HepG2 (cell line): ENCODE measurements around the gene PLPP3. TPM values are rescaled to one million over a fixed set of nuclear protein-coding genes. Genes with fewer than 3 reads are reported as not detected.

ENCODE experiments used
- ATAC-seq: fragments of 200-7000 bp; cut with Tn5 transposase; 3 replicates; pipeline ENCODE4 v1.9.1; 2020; ENCODE audit warnings: mild to moderate bottlenecking, moderate library complexity
- BruUV-seq: library from RNA; stranded (reverse); fragments of 400-500 nt; replicated peaks from 2 replicates; lab custom pipeline; 2021; lab: Mats Ljungman, UMichigan
- CTCF ChIA-PET: fragments of 300-600 bp; formaldehyde crosslinking; extraction: SDS; loops from one replicate; lab custom pipeline; 2021; ENCODE audit warnings: low total read pairs, inconsistent platforms, low intra/inter-chr PET ratio; lab: Yijun Ruan, JAX
- POLR2A ChIA-PET: fragments of 350-600 bp; sonication (Branson Sonifier 250); formaldehyde crosslinking; loops from one replicate; lab custom pipeline; 2020; ENCODE audit warnings: antibody characterized with exemption, inconsistent platforms; lab: Yijun Ruan, JAX
- DNase-seq: peaks from one replicate; pipeline ENCODE4 v3.0.0-alpha.2; 2015; ENCODE audit warnings: low spot score
- FAIRE-seq: peaks from 3 replicates; lab custom pipeline; 2011; peaks lifted over from hg19 to GRCh38; lab: Jason Lieb, UNC
- H2AFZ ChIP-seq: one replicate; pipeline ENCODE4 v1.6.1; 2011; ENCODE audit warnings: low read length, inconsistent platforms
- H3K27ac ChIP-seq: fragments of 300-600 bp; 3 replicates; pipeline ENCODE4 v1.8.0; 2011; ENCODE audit warnings: mixed run types, mild to moderate bottlenecking, mixed read lengths, low read length, inconsistent platforms; ENCODE audit not compliant: insufficient read depth; ENCODE audit errors: extremely low read length
- H3K27me3 ChIP-seq, 2 experiments: fragments of 200-600 bp in 1 of 2; 2 replicates in 1 of 2; 3 replicates in 1 of 2; pipeline versions ENCODE4 v1.6.0 to v1.8.0; 2011; ENCODE audit warnings: low read length in 2 of 2, mild to moderate bottlenecking in 2 of 2, moderate library complexity in 2 of 2, inconsistent platforms in 1 of 2; ENCODE audit not compliant: insufficient read depth in 2 of 2, control insufficient read depth in 1 of 2
- H3K36me3 ChIP-seq, 2 experiments: fragments of 200-600 bp in 1 of 2; replicated peaks in 1 of 2; 2 replicates in 1 of 2; 3 replicates in 1 of 2; pipeline versions ENCODE4 v1.5.1 to v1.8.0; 2011; ENCODE audit warnings: low read length in 2 of 2, inconsistent platforms in 1 of 2; ENCODE audit not compliant: insufficient read depth in 2 of 2, control insufficient read depth in 1 of 2
- H3K4me1 ChIP-seq: 2 replicates; pipeline ENCODE4 v1.5.1; 2012; ENCODE audit warnings: low read length, inconsistent platforms; ENCODE audit not compliant: insufficient read depth
- H3K4me2 ChIP-seq: 2 replicates; pipeline ENCODE4 v1.6.0; 2011; ENCODE audit warnings: low read depth, low read length, inconsistent platforms
- H3K4me3 ChIP-seq, 3 experiments: fragments of 200-600 bp in 1 of 3; sonication (generic), shearing (Covaris generic) in 1 of 3; replicated peaks in 1 of 3; 2 replicates each; pipeline ENCODE4 v1.5.1; 2011 to 2016; ENCODE audit warnings: low read length in 3 of 3, inconsistent platforms in 2 of 3, low read depth in 2 of 3, mild to moderate bottlenecking in 2 of 3, control low read depth in 1 of 3, mixed read lengths in 1 of 3; ENCODE audit not compliant: insufficient read depth in 1 of 3
- H3K79me2 ChIP-seq: one replicate; pipeline ENCODE4 v1.6.1; 2011; ENCODE audit warnings: low read length, inconsistent platforms; ENCODE audit not compliant: insufficient read depth
- H3K9ac ChIP-seq: 2 replicates; pipeline ENCODE4 v1.6.0; 2011; ENCODE audit warnings: mild to moderate bottlenecking, low read depth, low read length, inconsistent platforms; ENCODE audit not compliant: insufficient read depth
- H3K9me3 ChIP-seq: 2 replicates; pipeline ENCODE4 v1.5.1; 2012; ENCODE audit warnings: mild to moderate bottlenecking, low read length
- H4K20me1 ChIP-seq: 2 replicates; pipeline ENCODE4 v1.6.0; 2011; ENCODE audit warnings: inconsistent platforms, mild to moderate bottlenecking, low read length, moderate library complexity; ENCODE audit not compliant: insufficient read depth
- ARNTL ChIP-seq: sonication (generic); formaldehyde crosslinking; IDR thresholded peaks from 2 replicates; pipeline ENCODE4 v1.4.0; 2020; ENCODE audit warnings: mild to moderate bottlenecking, missing genetic modification reagents
- BCL6 ChIP-seq: IDR thresholded peaks from 2 replicates; pipeline ENCODE4 v1.6.1; 2016; ENCODE audit warnings: missing genetic modification reagents, missing compliant biosample characterization
- FOXA1 ChIP-seq, 2 experiments: fragments of 450-650 bp in 1 of 2; sonication (generic) in 1 of 2; formaldehyde crosslinking in 1 of 2; IDR thresholded peaks; 2 replicates each; pipeline versions ENCODE4 v1.4.0 to v1.6.1; 2016 to 2020; ENCODE audit warnings: missing genetic modification reagents in 1 of 2
- HCFC1 ChIP-seq: fragments of 150-350 bp; IDR thresholded peaks from 2 replicates; pipeline ENCODE4 v1.6.1; 2014; ENCODE audit warnings: low read depth, low read length
- HNRNPLL ChIP-seq: fragments of 200-400 bp; formaldehyde crosslinking; IDR thresholded peaks from 2 replicates; pipeline ENCODE4 v1.6.1; 2017; ENCODE audit warnings: mild to moderate bottlenecking, low read depth, low read length; ENCODE audit not compliant: poor library complexity, severe bottlenecking
- IRF2 ChIP-seq: IDR thresholded peaks from 2 replicates; pipeline ENCODE4 v1.6.1; 2018; ENCODE audit warnings: missing genetic modification reagents, missing compliant biosample characterization
- STAG1 ChIP-seq: sonication (generic); formaldehyde crosslinking; IDR thresholded peaks from 2 replicates; pipeline ENCODE4 v1.4.0; 2020; ENCODE audit warnings: missing genetic modification reagents
- TEAD3 ChIP-seq: optimal IDR thresholded peaks from 2 replicates; pipeline ENCODE3; 2016; ENCODE audit warnings: borderline replicate concordance
- TERF1 ChIP-seq: sonication (generic); formaldehyde crosslinking; IDR thresholded peaks from 2 replicates; pipeline ENCODE4 v1.8.0; 2022; ENCODE audit warnings: mild to moderate bottlenecking, missing genetic modification reagents, moderate library complexity
- TGIF2 ChIP-seq: IDR thresholded peaks from 2 replicates; pipeline ENCODE4 v1.6.1; 2016; ENCODE audit warnings: control low read depth, missing compliant biosample characterization
- THAP11 ChIP-seq: IDR thresholded peaks from 2 replicates; pipeline ENCODE4 v1.6.1; 2016; ENCODE audit warnings: missing biosample characterization, missing genetic modification reagents
- THAP7 ChIP-seq: sonication (generic); formaldehyde crosslinking; IDR thresholded peaks from 2 replicates; pipeline ENCODE4 v1.8.1; 2023; ENCODE audit warnings: mild to moderate bottlenecking, missing genetic modification reagents
- U2AF2 ChIP-seq: fragments of 200-400 bp; formaldehyde crosslinking; IDR thresholded peaks from 2 replicates; pipeline ENCODE4 v1.6.1; 2017; ENCODE audit warnings: low read depth, mild to moderate bottlenecking, low read length
- ZNF101 ChIP-seq: sonication (generic); formaldehyde crosslinking; IDR thresholded peaks from 2 replicates; pipeline ENCODE4 v1.4.0; 2020; ENCODE audit warnings: mild to moderate bottlenecking, low read depth, missing genetic modification reagents, borderline replicate concordance
- ZNF484 ChIP-seq: sonication (generic); formaldehyde crosslinking; IDR thresholded peaks from 2 replicates; pipeline ENCODE4 v1.5.1; 2020; ENCODE audit warnings: mild to moderate bottlenecking, low read depth, missing genetic modification reagents, borderline replicate concordance
- ZNF574 ChIP-seq: sonication (generic); formaldehyde crosslinking; IDR thresholded peaks from 2 replicates; pipeline ENCODE4 v1.4.0; 2020; ENCODE audit warnings: missing genetic modification reagents
- ZNF644 ChIP-seq: IDR thresholded peaks from 2 replicates; pipeline ENCODE4 v1.6.1; 2016; ENCODE audit warnings: low read depth
- WGBS: methylation state at CpG from one replicate; pipeline ENCODE4 v1.1.6; 2017; ENCODE audit warnings: low lambda C conversion rate; 5-methylcytosine and 5-hydroxymethylcytosine counted together
- in situ Hi-C: cut with HindIII; loops from 2 replicates; pipeline ENCODE4 v1.10.0; 2017; ENCODE audit warnings: low pct_unique_long_range_greater_than_20kb; ENCODE audit not compliant: extremely low pct_ligation_motif_present
- intact Hi-C: fragments of 100-400 bp; cut with micrococcal nuclease; formaldehyde crosslinking; loops from one replicate; pipeline ENCODE4 v1.10.0; 2022; ENCODE audit not compliant: unreplicated experiment
- polyA plus RNA-seq, 8 experiments: library from polyadenylated mRNA; depleted of rRNA in 3 of 8; stranded (reverse) in 7 of 8; unstranded in 1 of 8; fragments of >200 nt; fragmentation: Illumina TruSeq in 4 of 8; extraction: Trizol in 4 of 8; gene quantifications; 2 replicates each; pipeline versions ENCODE4 v1.2.1 to v1.2.3, GENCODE V29; 2011 to 2016; ENCODE audit warnings: low read depth in 4 of 8, missing spikeins in 1 of 8, mixed read lengths in 1 of 8; ENCODE audit not compliant: insufficient read depth in 1 of 8
- total RNA-seq, 5 experiments: library from RNA; depleted of rRNA; stranded (reverse); fragments of >200 nt; fragmentation: Illumina TruSeq; extraction: Trizol; gene quantifications; 2 replicates each; pipeline ENCODE4 v1.2.3, GENCODE V29; 2016; ENCODE audit warnings: low read depth in 1 of 5
- TF ChIP-seq, protein P1 (sequence below): sonication (generic); formaldehyde crosslinking; IDR thresholded peaks from 2 replicates; pipeline ENCODE4 v1.4.0; 2020; ENCODE audit warnings: missing genetic modification reagents, borderline replicate concordance

The PLPP3 gene
- total and polyA plus RNA-seq, 2 of the 13 experiments (the other 11 are each of a cell fraction or from before 2014, with no cell fraction given) = 49.7 to 65.8 TPM

- no peak overlapping the region; a peak in 1 of 6 replicates for H3K4me3 ChIP-seq
- no peak for FAIRE-seq
- H3K27me3 ChIP-seq = no peaks in the 10 kb centered on the region
- POLR2A ChIA-PET = no interaction called here
- no peak overlapping the region for H2AFZ ChIP-seq
- CTCF ChIA-PET = no interaction called here
- BruUV-seq = no TSS peak
- DNase-seq = peak; percentile 55
- H3K9me3 ChIP-seq = no peaks in the 10 kb centered on the region
- WGBS = 32% methylated on average over 4 of the region's 5 CpGs
- intact Hi-C loops (loop anchor here (5.0 to 10.0 kb wide), 4 partner anchors 121 to 1209 kb away; no protein-coding TSS in a partner anchor), in situ Hi-C loops (loop anchor here (10.0 to 25.0 kb wide), 4 partner anchors 352 to 1302 kb away; no protein-coding TSS in a partner anchor)
- peaks cover 38% of the 10 kb centered on the region for H3K4me1 ChIP-seq
- H3K27ac ChIP-seq = no peak overlapping the region
- peak; percentile 83 for ATAC-seq
- no peaks in the 10 kb centered on the region for H3K36me3 ChIP-seq
- no peaks in the 10 kb centered on the region for H4K20me1 ChIP-seq
- H3K9ac ChIP-seq = no peak overlapping the region
- H3K79me2 ChIP-seq = no peaks in the 10 kb centered on the region
- peak overlapping the region; percentile 56; the same call in 1 of the 2 replicates for H3K4me2 ChIP-seq
- TF ChIP-seq ZNF574 (CRISPR knock-in tag) = 0 out of 2 replicates have a peak, but pooled peaks have one; percentile 14
- no peak for TF ChIP-seq IRF2 (CRISPR knock-in tag)
- TF ChIP-seq TGIF2 (CRISPR knock-in tag) = 0 out of 2 replicates have a peak, but pooled peaks have one; percentile 18
- TF ChIP-seq THAP7 (CRISPR knock-in tag) = no peak
- TF ChIP-seq HNRNPLL = no peak
- TF ChIP-seq ZNF644 (CRISPR knock-in tag) = 0 out of 2 replicates have a peak, but pooled peaks have one; percentile 28
- TF ChIP-seq ZNF101 (CRISPR knock-in tag) = no peak
- no peak for TF ChIP-seq HCFC1
- no peak for TF ChIP-seq TERF1
- TF ChIP-seq U2AF2 = no peak
- TF ChIP-seq, protein P1, sequence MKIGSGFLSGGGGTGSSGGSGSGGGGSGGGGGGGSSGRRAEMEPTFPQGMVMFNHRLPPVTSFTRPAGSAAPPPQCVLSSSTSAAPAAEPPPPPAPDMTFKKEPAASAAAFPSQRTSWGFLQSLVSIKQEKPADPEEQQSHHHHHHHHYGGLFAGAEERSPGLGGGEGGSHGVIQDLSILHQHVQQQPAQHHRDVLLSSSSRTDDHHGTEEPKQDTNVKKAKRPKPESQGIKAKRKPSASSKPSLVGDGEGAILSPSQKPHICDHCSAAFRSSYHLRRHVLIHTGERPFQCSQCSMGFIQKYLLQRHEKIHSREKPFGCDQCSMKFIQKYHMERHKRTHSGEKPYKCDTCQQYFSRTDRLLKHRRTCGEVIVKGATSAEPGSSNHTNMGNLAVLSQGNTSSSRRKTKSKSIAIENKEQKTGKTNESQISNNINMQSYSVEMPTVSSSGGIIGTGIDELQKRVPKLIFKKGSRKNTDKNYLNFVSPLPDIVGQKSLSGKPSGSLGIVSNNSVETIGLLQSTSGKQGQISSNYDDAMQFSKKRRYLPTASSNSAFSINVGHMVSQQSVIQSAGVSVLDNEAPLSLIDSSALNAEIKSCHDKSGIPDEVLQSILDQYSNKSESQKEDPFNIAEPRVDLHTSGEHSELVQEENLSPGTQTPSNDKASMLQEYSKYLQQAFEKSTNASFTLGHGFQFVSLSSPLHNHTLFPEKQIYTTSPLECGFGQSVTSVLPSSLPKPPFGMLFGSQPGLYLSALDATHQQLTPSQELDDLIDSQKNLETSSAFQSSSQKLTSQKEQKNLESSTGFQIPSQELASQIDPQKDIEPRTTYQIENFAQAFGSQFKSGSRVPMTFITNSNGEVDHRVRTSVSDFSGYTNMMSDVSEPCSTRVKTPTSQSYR = peak; percentile 56; the same call in 1 of the 2 replicates
- TF ChIP-seq BCL6 (CRISPR knock-in tag) = 0 out of 2 replicates have a peak, but pooled peaks have one; percentile 13
- peak; percentile 74 for TF ChIP-seq TEAD3 (CRISPR knock-in tag)
- TF ChIP-seq ZNF484 (CRISPR knock-in tag) = no peak
- TF ChIP-seq THAP11 (CRISPR knock-in tag) = 0 out of 2 replicates have a peak, but pooled peaks have one; percentile 22
- TF ChIP-seq FOXA1 (IDR thresholded peaks at IDR 0.05) = no peak
- TF ChIP-seq FOXA1 (CRISPR knock-in tag; IDR thresholded peaks at IDR 0.05) = 0 out of 2 replicates have a peak, but pooled peaks have one; percentile 14
- no peak for TF ChIP-seq ARNTL (CRISPR knock-in tag)
- TF ChIP-seq STAG1 (CRISPR knock-in tag) = peak; percentile 20; the same call in 1 of the 2 replicates
Measured at GRCh38 chr1:56586502-56586901, 7.1 kb upstream of the PLPP3 start.
